Ishikawa (cell line): ENCODE results near the gene ARG2.
A peak's percentile ranks its signal among the peaks of the same experiment; 100 is the strongest.

Experiments
- CEBPB ChIP-seq: IDR thresholded peaks from 2 replicates; pipeline ENCODE4 v1.6.1; 2012
- CREB1 ChIP-seq: IDR thresholded peaks from 2 replicates; pipeline ENCODE4 v1.6.1; 2012; ENCODE audit warnings: low read depth
- EGR1 ChIP-seq: IDR thresholded peaks from 2 replicates; pipeline ENCODE4 v1.6.1; 2012
- EP300 ChIP-seq: IDR thresholded peaks from 2 replicates; pipeline ENCODE4 v1.6.1; 2012; ENCODE audit warnings: borderline replicate concordance
- FOXM1 ChIP-seq: IDR thresholded peaks from 2 replicates; pipeline ENCODE4 v1.6.1; 2012; ENCODE audit warnings: low read depth, borderline replicate concordance
- MAX ChIP-seq: IDR thresholded peaks from 2 replicates; pipeline ENCODE4 v1.6.1; 2012
- NFIC ChIP-seq: IDR thresholded peaks from 2 replicates; pipeline ENCODE4 v1.6.1; 2012
- RAD21 ChIP-seq: IDR thresholded peaks from 2 replicates; pipeline ENCODE4 v1.6.1; 2012; ENCODE audit warnings: low read depth
- REST ChIP-seq: IDR thresholded peaks from 2 replicates; pipeline ENCODE4 v1.6.1; 2012; ENCODE audit warnings: low read depth, mild to moderate bottlenecking
- TAF1 ChIP-seq: IDR thresholded peaks from 2 replicates; pipeline ENCODE4 v1.6.1; 2012; ENCODE audit warnings: low read depth, mild to moderate bottlenecking
- TCF12 ChIP-seq: IDR thresholded peaks from 2 replicates; pipeline ENCODE4 v1.6.1; 2012; ENCODE audit warnings: low read depth
- TEAD4 ChIP-seq: IDR thresholded peaks from 2 replicates; pipeline ENCODE4 v1.6.1; 2012
- USF1 ChIP-seq: IDR thresholded peaks from 2 replicates; pipeline ENCODE4 v1.6.1; 2012
- YY1 ChIP-seq: IDR thresholded peaks from 2 replicates; pipeline ENCODE4 v1.6.1; 2012; ENCODE audit warnings: low read depth
- ZBTB7A ChIP-seq: IDR thresholded peaks from 2 replicates; pipeline ENCODE4 v1.6.1; 2012; ENCODE audit warnings: low read depth

The ARG2 gene

GRCh38 chr14:67683842-67684241 lies 64.1 kb downstream of the ARG2 start:
- TF ChIP-seq CREB1 (no peak), RAD21 (no peak), NFIC (no peak), YY1 (no peak)

- TF ChIP-seq ZBTB7A = no peak
- TF ChIP-seq YY1 = no peak
- TF ChIP-seq MAX = no peak
- TF ChIP-seq TEAD4 = no peak
- no peak for TF ChIP-seq CREB1
Measured at GRCh38 chr14:67690011-67690410, 70.3 kb downstream of the ARG2 start.

GRCh38 chr14:67694791-67695393 lies 75.2 kb downstream of the ARG2 start:
- TF ChIP-seq TEAD4 = no peak
- no peak for TF ChIP-seq MAX
- TF ChIP-seq RAD21 = no peak
- no peak for TF ChIP-seq REST
- no peak for TF ChIP-seq FOXM1
- TF ChIP-seq YY1 = no peak
- TF ChIP-seq TAF1 = peak; percentile 12
- TF ChIP-seq CREB1 = no peak
- TF ChIP-seq NFIC = 0 out of 2 replicates have a peak, but pooled peaks have one; percentile 2
- TF ChIP-seq EGR1 = no peak
- no peak for TF ChIP-seq CEBPB

GRCh38 chr14:67695394-67695949 lies 75.8 kb downstream of the ARG2 start, which contains the start of gene RDH11:
TSS of gene RDH11 (minus strand) at chr14:67695764. CDS start at chr14:67695703, 61 bp downstream.
- TF ChIP-seq ZBTB7A (peak; percentile 63; the same call in 1 of the 2 replicates), TEAD4 (no peak; the same call in 1 of the 2 replicates), USF1 (no peak), NFIC (0 out of 2 replicates have a peak, but pooled peaks have one; percentile 10), TCF12 (no peak), YY1 (peak; percentile 86), RAD21 (no peak), EP300 (no peak), CEBPB (peak; percentile 98), EGR1 (no peak), FOXM1 (no peak), CREB1 (peak; percentile 28; the same call in 1 of the 2 replicates), TAF1 (peak; percentile 49), MAX (no peak; the same call in none of the 2 replicates)

GRCh38 chr14:67697006-67697405 lies 77.3 kb downstream of the ARG2 start:
- TF ChIP-seq TAF1 (no peak), ZBTB7A (no peak), CEBPB (no peak), MAX (no peak), TEAD4 (no peak), EP300 (no peak), EGR1 (no peak), REST (no peak), NFIC (no peak), TCF12 (no peak), USF1 (no peak), YY1 (no peak), CREB1 (no peak), FOXM1 (no peak), RAD21 (no peak)
